Measurements from ENCODE around the gene SIRT6.
"Not testable (repeated sequence)": the region's sequence is repeated elsewhere in the genome, so short reads cannot be mapped to it uniquely, and the experiment has no call there.

- not testable (repeated sequence) for TF ChIP-seq POLR2AphosphoS5 (IDR thresholded peaks at IDR 0.05; ENCODE audit: low read length); CHD4 (IDR thresholded peaks at IDR 0.05); MXI1 (IDR thresholded peaks at IDR 0.05; ENCODE audit: low read depth, low read length); CTCF (IDR thresholded peaks at IDR 0.05 in 2 of 3, conservative IDR thresholded peaks at IDR 0.05 in 1 of 3; ENCODE audit: control insufficient read depth in 2 of 3, extremely low read depth in 1 of 3, insufficient read depth in 1 of 3, low read depth in 3 of 3, low read length in 3 of 3)
Observed at GRCh38 chr19:4135386-4135785, 47.0 kb downstream of the SIRT6 start.
